Measurements from ENCODE around the gene SHF. TPM values are rescaled to one million over a fixed set of nuclear protein-coding genes. Genes with fewer than 3 reads are reported as not detected.

Gene SHF
- total RNA-seq, 1 experiment from 2014 or later = 0.44 TPM

GRCh38 chr15:45205192-45205591, 17.4 kb upstream of the SHF start:
- H3K9me3 Mint-ChIP-seq (ENCODE audit: unreplicated experiment) = no peaks in the 10 kb centered on the region
- peaks cover 6% of the 10 kb centered on the region for H3K4me1 Mint-ChIP-seq (ENCODE audit: insufficient read depth, unreplicated experiment)
- H3K36me3 Mint-ChIP-seq (ENCODE audit: insufficient read depth, unreplicated experiment) = no peaks in the 10 kb centered on the region
- peak; percentile 80 for DNase-seq (ENCODE audit: unreplicated experiment)
- ChIA-PET CTCF (interaction anchor here (0.5 to 9.9 kb wide), 40 partner anchors 8 to 446 kb away, joined by 3 to 94 read pairs (median 4); partner anchors contain the start of gene SHF), POLR2A (no interaction called here)
- no peak overlapping the region for H3K4me3 Mint-ChIP-seq (ENCODE audit: unreplicated experiment)
- TF ChIP-seq, protein P1, sequence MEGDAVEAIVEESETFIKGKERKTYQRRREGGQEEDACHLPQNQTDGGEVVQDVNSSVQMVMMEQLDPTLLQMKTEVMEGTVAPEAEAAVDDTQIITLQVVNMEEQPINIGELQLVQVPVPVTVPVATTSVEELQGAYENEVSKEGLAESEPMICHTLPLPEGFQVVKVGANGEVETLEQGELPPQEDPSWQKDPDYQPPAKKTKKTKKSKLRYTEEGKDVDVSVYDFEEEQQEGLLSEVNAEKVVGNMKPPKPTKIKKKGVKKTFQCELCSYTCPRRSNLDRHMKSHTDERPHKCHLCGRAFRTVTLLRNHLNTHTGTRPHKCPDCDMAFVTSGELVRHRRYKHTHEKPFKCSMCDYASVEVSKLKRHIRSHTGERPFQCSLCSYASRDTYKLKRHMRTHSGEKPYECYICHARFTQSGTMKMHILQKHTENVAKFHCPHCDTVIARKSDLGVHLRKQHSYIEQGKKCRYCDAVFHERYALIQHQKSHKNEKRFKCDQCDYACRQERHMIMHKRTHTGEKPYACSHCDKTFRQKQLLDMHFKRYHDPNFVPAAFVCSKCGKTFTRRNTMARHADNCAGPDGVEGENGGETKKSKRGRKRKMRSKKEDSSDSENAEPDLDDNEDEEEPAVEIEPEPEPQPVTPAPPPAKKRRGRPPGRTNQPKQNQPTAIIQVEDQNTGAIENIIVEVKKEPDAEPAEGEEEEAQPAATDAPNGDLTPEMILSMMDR (IDR thresholded peaks at IDR 0.05; ENCODE audit: unreplicated experiment) = peak; percentile 75
- H3K27me3 Mint-ChIP-seq (ENCODE audit: insufficient read depth, unreplicated experiment) = no peaks in the 10 kb centered on the region
- no TSS peak for BruUV-seq (replicated peaks)
- no peak overlapping the region for H3K27ac Mint-ChIP-seq (ENCODE audit: low read depth, unreplicated experiment)
- intact Hi-C loops (cut with micrococcal nuclease) = loop anchor here (1.0 to 2.0 kb wide), 4 partner anchors 64 to 252 kb away; no protein-coding TSS in a partner anchor

GRCh38 chr15:45203182-45203581, 15.4 kb upstream of the SHF start:
- intact Hi-C loops (cut with micrococcal nuclease) = no loop called here
- ChIA-PET POLR2A (interaction anchor here (0.6 to 1.2 kb wide), 4 partner anchors 40 to 199 kb away, joined by 3 to 6 read pairs (median 3); a partner anchor contains a TSS), CTCF (interaction anchor here (0.6 to 9.9 kb wide), 8 partner anchors 8 to 245 kb away, joined by 3 to 94 read pairs (median 3); no protein-coding TSS in a partner anchor)
- Mint-ChIP-seq H3K27ac (ENCODE audit: low read depth, unreplicated experiment) (no peak overlapping the region), H3K27me3 (ENCODE audit: insufficient read depth, unreplicated experiment) (no peaks in the 10 kb centered on the region), H3K9me3 (ENCODE audit: unreplicated experiment) (no peaks in the 10 kb centered on the region), H3K36me3 (ENCODE audit: insufficient read depth, unreplicated experiment) (peaks cover 9% of the 10 kb centered on the region), H3K4me1 (ENCODE audit: insufficient read depth, unreplicated experiment) (peaks cover 6% of the 10 kb centered on the region), H3K4me3 (ENCODE audit: unreplicated experiment) (no peak overlapping the region)
- DNase-seq (ENCODE audit: unreplicated experiment) = no peak
- no TSS peak for BruUV-seq (replicated peaks)
- TF ChIP-seq, protein P1 (IDR thresholded peaks at IDR 0.05; ENCODE audit: unreplicated experiment) = no peak

DNA sequence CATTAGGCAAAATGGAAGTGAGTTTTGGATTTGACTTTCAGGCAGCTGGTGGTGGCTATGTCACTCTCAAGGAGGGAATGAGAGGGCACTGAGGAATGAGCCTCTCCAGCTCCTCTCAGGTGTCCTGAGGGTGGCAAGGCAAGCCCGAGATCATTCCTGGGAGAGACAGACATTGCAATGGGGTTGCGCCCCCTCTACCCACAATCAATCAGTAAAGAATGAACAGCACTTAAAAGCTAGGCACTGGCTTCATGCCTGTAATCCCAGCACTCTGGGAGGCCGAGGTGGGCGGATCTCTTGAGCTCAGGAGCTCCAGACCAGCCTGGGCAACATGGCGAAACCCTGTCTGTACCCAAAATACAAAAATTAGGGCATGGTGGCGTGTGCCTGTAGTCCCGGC, 14.1 kb upstream of the SHF start:
- Mint-ChIP-seq H3K36me3 (ENCODE audit: insufficient read depth, unreplicated experiment) (peaks cover 13% of the 10 kb centered on the region), H3K9me3 (ENCODE audit: unreplicated experiment) (no peaks in the 10 kb centered on the region), H3K27ac (ENCODE audit: low read depth, unreplicated experiment) (no peak overlapping the region), H3K4me3 (ENCODE audit: unreplicated experiment) (no peak overlapping the region), H3K27me3 (ENCODE audit: insufficient read depth, unreplicated experiment) (no peaks in the 10 kb centered on the region), H3K4me1 (ENCODE audit: insufficient read depth, unreplicated experiment) (peaks cover 15% of the 10 kb centered on the region)
- BruUV-seq (replicated peaks) = no TSS peak
- TF ChIP-seq, protein P1 (IDR thresholded peaks at IDR 0.05; ENCODE audit: unreplicated experiment) = no peak
- no peak for DNase-seq (ENCODE audit: unreplicated experiment)
- ChIA-PET POLR2A (interaction anchor here (0.6 to 6.5 kb wide), 5 partner anchors 11 to 716 kb away, joined by 3 to 113 read pairs (median 3); a partner anchor contains a TSS), CTCF (interaction anchor here (0.6 to 9.9 kb wide), 5 partner anchors 34 to 127 kb away, joined by 3 to 94 read pairs (median 5); no protein-coding TSS in a partner anchor)
- intact Hi-C loops (cut with micrococcal nuclease) = no loop called here

DNA sequence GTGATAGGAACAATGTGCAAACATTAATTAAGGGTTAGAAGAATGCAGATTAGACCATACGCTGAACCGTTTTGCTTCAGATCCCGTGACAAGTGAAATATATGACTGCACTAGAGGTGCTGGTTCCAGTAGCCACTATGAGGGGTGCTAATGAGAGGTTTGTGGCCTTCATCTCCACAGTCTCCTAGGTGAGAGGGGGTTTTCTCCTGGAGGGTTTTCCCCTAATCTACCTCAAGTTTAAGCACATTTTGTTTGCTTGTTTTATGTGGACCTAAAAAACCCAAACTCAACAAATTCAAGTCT, 13.7 kb upstream of the SHF start:
- CTCF ChIA-PET = interaction anchor here (0.5 to 9.9 kb wide), 5 partner anchors 34 to 426 kb away, joined by 3 to 94 read pairs (median 6); no protein-coding TSS in a partner anchor
- Mint-ChIP-seq H3K4me1 (ENCODE audit: insufficient read depth, unreplicated experiment) (peaks cover 15% of the 10 kb centered on the region), H3K27me3 (ENCODE audit: insufficient read depth, unreplicated experiment) (no peaks in the 10 kb centered on the region), H3K36me3 (ENCODE audit: insufficient read depth, unreplicated experiment) (peaks cover 13% of the 10 kb centered on the region), H3K9me3 (ENCODE audit: unreplicated experiment) (no peaks in the 10 kb centered on the region), H3K27ac (ENCODE audit: low read depth, unreplicated experiment) (no peak overlapping the region), H3K4me3 (ENCODE audit: unreplicated experiment) (no peak overlapping the region)
- BruUV-seq (replicated peaks) = no TSS peak
- TF ChIP-seq, protein P1 (IDR thresholded peaks at IDR 0.05; ENCODE audit: unreplicated experiment) = no peak
- DNase-seq (ENCODE audit: unreplicated experiment) = no peak
- intact Hi-C loops (cut with micrococcal nuclease) = no loop called here
- POLR2A ChIA-PET = interaction anchor here (0.6 to 6.5 kb wide), 13 partner anchors 8 to 716 kb away, joined by 3 to 113 read pairs (median 6); partner anchors contain the start of gene SHF

Data from MCF 10A (cell line).